ENCODE data around the gene ANGPTL1. TPM values are rescaled to one million over a fixed set of nuclear protein-coding genes. Genes with fewer than 3 reads are reported as not detected.

ANGPTL1 gene
- total RNA-seq, result 2.3 and 6.9 TPM in 2 replicates

GRCh38 chr1:178870944-178871343 lies at the start of gene ANGPTL1:
TSS of gene ANGPTL1 (minus strand) at chr1:178871077. CDS start at chr1:178865776, 5,301 bp downstream.

Other genes starting within 250 kb of the ANGPTL1 start
- 13.0 and 21.4 TPM in 2 replicates for gene RALGPS2, start 145.8 kb downstream of the ANGPTL1 start, total RNA-seq
- gene FAM20B, start 154.8 kb upstream of the ANGPTL1 start, total RNA-seq, result 27.7 and 32.1 TPM in 2 replicates
- 55.6 and 70.5 TPM in 2 replicates for gene TOR3A, start 211.0 kb upstream of the ANGPTL1 start, total RNA-seq